ENCODE data around the gene PTPRE.

DNA sequence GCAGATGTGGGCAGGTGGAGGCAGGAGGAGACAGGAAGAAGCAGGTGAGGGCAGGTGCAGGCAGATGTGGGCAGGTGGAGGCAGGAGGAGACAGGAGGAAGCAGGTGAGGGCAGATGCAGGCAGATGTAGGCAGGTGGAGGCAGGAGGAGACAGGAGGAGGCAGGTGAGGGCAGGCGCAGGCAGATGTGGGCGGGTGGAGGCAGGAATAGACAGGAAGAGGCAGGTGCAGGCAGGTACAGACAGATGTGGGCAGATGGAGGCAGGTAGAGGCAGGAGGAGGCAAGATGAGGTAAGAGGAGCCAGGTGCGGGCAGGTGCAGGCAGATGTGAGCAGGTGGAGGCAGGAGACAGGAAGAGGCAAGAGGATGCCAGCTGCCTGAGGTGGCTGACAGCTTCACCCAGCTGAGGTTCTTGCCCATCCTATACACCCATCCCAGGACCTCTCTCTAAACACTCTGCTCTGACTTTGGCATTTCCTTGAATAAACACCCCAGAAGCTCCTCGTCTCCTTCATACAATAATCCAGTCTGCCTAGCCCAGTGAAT, 33.0 kb downstream of the PTPRE start:
- TF ChIP-seq CTCF (IDR thresholded peaks at IDR 0.05; ENCODE audit: low read depth, low read length) (no peak), POLR2A (IDR thresholded peaks at IDR 0.05; ENCODE audit: extremely low read depth, insufficient read length) (no peak), MYC (IDR thresholded peaks at IDR 0.05; ENCODE audit: low read depth, low read length) (no peak)
- TF ChIP-seq, protein P1, sequence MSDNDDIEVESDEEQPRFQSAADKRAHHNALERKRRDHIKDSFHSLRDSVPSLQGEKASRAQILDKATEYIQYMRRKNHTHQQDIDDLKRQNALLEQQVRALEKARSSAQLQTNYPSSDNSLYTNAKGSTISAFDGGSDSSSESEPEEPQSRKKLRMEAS (IDR thresholded peaks at IDR 0.05; ENCODE audit: low read depth, low read length), result no peak
